PC-3 (cell line): ENCODE data around the gene TEX14.

Experiments
- EZH2 ChIP-seq: fragments of 300-600 bp; sonication (generic); IDR thresholded peaks from one replicate; pipeline ENCODE4 v1.6.1; 2017; ENCODE audit warnings: antibody characterized with exemption, mild to moderate bottlenecking, low read length; ENCODE audit not compliant: unreplicated experiment
- EZH2phosphoT487 ChIP-seq: fragments of 300-600 bp; sonication (generic); IDR thresholded peaks from 2 replicates; pipeline ENCODE4 v1.6.1; 2018; ENCODE audit warnings: mild to moderate bottlenecking, antibody characterized with exemption, low read length, borderline replicate concordance
- TF ChIP-seq, protein P1 (sequence below): fragments of 300-600 bp; sonication (generic); conservative IDR thresholded peaks from 2 replicates; pipeline ENCODE4 v1.5.1; 2017; ENCODE audit warnings: antibody characterized with exemption, low read depth, mild to moderate bottlenecking, low read length

DNA sequence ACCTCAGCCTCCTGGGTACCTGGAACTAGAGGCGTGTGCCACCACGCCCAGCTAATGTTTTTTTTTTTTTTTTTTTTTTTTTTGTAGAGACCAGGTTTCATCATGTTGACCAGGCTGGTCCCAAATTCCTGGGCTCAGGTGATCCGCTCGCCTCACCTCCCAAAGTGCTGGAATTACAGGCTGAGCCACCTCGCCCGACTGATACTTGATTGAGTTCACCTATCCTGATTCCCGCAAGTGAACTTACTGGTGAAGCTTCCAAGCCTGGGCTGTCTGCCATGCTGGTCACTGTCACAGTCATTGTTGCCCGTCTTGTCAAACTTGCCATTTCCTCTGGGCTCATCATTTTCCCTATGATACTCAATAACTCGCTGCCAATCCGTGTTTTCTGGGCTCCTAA lies 106.3 kb downstream of the TEX14 start:
- TF ChIP-seq, protein P1, sequence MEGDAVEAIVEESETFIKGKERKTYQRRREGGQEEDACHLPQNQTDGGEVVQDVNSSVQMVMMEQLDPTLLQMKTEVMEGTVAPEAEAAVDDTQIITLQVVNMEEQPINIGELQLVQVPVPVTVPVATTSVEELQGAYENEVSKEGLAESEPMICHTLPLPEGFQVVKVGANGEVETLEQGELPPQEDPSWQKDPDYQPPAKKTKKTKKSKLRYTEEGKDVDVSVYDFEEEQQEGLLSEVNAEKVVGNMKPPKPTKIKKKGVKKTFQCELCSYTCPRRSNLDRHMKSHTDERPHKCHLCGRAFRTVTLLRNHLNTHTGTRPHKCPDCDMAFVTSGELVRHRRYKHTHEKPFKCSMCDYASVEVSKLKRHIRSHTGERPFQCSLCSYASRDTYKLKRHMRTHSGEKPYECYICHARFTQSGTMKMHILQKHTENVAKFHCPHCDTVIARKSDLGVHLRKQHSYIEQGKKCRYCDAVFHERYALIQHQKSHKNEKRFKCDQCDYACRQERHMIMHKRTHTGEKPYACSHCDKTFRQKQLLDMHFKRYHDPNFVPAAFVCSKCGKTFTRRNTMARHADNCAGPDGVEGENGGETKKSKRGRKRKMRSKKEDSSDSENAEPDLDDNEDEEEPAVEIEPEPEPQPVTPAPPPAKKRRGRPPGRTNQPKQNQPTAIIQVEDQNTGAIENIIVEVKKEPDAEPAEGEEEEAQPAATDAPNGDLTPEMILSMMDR, result no peak
- TF ChIP-seq EZH2, result no peak
- no peak for TF ChIP-seq EZH2phosphoT487
